Measurements from ENCODE around the gene HPCAL4.
A peak's percentile ranks its signal among the peaks of the same experiment; 100 is the strongest.

Gene HPCAL4

GRCh38 chr1:39700348-39700747 lies 9.1 kb upstream of the HPCAL4 start:
- DNase-seq, result no peak

- DNase-seq, result peak; percentile 16
Measured at GRCh38 chr1:39699419-39699818, 8.2 kb upstream of the HPCAL4 start.

GRCh38 chr1:39698568-39698967 lies 7.3 kb upstream of the HPCAL4 start:
- no peak for DNase-seq

DNA sequence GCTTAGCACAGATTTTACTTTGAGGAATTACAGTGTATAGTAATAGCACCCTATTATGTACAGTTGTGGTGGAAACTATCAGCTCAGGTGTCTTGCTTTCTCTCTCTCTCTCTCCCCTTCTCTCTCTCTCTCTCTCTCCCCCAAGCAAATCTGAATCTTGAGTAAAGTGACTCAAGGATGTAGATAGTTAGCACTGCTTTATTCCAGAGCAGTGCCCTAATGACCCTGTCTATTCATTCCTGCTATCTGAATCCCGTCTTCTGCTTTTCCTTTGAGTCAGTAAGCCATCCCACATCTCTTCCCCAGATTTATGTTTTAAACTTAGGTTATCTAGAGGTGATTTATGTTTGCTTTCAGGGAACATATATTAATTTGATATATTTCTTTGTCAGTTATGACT lies 5.2 kb upstream of the HPCAL4 start:
- no peak for DNase-seq

- no peak for DNase-seq
Measured at GRCh38 chr1:39695016-39695415, 3.8 kb upstream of the HPCAL4 start.

- peak; percentile 47 for DNase-seq
Measured at GRCh38 chr1:39694026-39694425, 2.8 kb upstream of the HPCAL4 start.

- DNase-seq, result peak; percentile 86
Measured at GRCh38 chr1:39692152-39693074, 1.2 kb upstream of the HPCAL4 start.

DNA sequence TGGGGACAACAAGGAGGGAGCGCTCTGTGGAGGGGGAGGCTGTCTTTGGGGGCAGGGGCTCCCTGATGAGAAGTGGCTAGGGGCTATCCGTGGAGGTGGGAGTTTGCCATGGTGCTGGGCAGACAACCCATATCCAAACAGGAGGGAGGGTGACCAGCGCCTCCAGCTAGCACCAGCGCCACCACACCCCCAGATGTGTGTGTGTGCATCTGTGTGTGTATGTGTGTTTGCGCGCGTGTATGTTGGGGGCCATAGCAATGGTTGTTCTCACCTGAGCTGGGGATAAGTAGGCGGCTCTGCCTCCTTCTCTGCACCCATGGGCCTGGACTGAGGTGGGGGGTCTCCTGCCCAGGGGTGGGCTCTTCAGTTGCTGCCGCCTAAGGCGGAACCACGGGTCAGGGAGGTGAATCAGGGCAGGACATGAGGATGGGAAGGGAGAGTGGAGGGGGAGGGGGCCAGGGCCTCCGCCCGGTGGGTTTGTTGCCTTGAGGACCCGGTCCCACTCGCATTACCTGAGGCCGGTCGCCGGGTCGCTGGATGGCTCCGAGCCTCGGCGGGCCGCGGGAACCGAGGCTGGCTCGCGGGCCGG lies 345 bp downstream of the HPCAL4 start:
- peak; percentile 61 for DNase-seq

DNA sequence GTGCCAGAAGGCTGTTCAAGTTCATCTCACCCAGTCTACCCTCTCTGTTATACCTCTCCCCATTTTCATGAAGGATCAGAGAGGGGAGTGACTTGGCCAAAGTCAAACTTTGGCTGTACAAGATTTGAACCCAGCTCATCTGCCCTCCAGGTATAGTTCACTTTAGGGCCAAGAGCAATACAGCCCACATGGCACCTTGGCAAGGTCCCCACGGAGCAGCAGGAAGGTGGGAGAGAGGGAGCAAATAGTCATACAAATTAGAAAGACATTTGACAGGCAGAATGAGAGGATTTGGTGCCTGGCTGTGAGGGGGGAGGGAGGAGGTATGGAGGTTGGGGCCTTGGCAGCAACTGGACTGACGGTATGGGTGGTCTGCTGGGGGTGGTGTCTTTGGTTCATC lies 1.0 kb downstream of the HPCAL4 start:
- DNase-seq, result no peak

DNA sequence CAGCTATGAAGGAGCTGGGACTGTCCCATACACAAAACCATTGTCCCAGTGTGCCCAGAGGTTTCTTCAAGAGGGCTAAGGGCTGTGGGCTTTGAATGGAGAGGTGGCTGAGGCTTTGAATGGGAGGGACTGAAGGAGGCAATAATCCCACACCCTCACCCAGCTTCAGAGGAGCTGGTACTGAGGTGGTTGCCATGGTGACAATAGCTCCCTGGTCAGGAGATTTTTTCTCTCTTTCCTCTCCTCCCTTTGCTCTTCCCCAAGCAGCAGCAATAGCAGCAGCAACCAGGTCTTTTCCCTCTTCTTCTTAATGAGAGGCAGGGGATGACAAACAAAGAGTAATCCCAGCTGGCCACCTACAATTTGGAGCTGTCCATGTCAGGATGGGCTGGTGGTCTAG lies 1.6 kb downstream of the HPCAL4 start:
- peak; percentile 34 for DNase-seq

GRCh38 chr1:39689214-39689613 lies 2.0 kb downstream of the HPCAL4 start:
- no peak for DNase-seq

DNA sequence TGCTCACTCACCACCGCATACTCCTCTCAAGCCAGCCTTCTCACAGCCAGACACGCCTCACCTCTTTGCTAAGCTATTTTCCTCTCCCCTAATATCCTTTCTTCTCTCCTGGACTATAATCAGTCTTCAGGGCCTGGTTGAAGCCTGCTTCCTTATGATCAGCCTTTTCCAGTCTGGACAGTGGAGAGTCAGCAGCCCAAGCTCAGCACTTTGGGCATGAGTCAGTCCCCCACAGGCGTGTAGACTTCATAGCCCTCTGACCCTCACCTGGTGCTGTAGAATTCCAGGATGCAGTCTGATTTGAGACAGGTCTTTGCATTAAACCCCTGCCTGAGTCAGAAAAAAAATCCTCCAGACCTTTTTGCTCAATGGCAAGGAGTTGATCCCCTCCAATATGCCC lies 2.5 kb downstream of the HPCAL4 start:
- DNase-seq, result no peak

- DNase-seq, result no peak
Measured at GRCh38 chr1:39687243-39687642, 4.0 kb downstream of the HPCAL4 start.

- DNase-seq, result no peak
Measured at GRCh38 chr1:39685071-39685470, 6.2 kb downstream of the HPCAL4 start.

DNA sequence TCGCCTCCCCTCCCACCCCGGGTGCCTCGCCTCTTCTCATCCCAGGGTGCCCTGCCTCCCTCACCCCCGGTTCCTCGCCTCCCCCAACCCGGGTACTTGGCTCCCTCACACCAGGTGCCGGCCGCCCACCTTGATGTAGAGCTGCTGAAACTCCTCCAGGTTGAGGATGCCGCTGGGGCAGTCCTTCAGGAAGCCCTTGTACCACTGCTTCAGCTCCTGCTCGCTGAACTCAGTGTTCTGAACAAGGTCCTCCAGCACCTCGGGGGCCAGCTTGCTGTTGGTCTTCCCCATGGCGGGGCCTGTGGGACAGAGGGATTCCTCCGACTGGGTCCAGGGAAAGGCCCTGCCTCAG lies 6.9 kb downstream of the HPCAL4 start:
- no peak for DNase-seq

DNA sequence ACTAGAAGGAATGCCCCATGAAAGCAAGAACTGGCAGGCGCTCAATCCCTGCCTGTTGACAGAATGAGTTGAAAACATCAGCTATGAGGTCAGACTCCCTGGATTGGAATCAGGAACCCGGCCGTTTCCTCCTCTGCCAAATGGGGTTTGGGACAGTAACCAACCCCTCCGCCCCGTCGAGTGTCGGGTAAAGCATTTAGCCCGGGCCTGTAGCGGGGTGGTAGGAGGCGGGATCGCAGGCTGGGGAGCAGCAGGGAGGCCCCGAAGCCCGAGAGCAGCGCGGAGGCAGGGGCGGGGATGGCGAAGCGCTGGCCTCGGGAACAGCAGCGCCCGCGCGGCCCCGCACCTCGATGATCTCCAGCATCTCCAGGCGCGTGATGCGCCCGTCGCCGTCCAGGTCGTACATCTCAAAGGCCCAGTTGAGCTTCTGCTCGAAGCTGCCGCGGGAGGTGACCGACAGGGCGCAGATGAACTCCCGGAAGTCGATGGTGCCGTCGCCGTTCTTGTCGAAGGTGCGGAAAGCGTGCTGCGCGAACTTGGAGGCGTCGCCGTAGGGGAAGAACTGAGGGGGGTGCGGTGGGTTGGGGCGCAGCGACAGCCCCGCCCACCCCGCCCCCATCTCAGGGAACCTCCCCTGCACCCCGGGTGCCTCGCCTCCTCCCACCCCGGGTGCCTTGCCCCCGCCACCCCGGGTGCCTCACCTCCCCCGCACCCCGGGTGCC lies 7.5 kb downstream of the HPCAL4 start:
- no peak for DNase-seq

DNA sequence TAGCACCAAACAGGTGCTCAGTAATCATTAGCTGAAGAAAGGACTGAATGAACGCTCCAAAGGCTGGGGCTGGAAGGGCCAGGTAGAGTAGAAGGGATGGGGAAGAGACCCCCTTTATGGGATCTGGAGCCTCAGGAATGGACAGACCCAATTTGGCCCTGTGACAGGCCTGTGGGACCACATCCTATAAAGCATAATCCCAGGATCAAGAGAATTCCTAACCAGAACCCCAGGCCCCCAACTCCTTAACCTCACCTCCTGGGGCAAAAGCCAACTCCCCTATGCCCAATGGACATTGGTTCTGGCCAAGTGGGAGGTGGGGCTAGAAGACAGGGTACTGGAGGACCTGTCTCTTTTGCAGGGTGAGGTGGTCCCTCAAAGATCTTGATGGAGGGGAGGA lies 9.2 kb downstream of the HPCAL4 start:
- DNase-seq, result no peak

DNA sequence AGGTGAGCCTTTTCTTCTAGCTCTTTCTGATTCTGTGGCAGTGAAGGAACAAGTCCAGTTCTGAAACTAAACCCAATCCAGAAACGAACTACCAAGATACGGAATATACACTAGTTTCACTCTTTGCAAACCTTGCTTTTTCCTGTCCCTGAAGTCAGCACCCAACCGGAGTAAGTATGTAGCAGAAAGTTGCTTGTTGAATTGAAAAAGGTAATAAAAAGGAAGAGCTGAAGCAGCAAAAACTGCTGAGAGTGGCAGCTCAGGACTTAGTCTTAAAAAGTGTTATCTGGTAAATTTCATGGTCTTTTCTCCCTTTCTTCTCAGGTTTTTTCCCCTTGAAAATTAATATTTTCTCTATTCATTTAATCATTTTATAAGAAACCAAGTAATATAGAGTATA lies 9.9 kb downstream of the HPCAL4 start:
- no peak for DNase-seq

- DNase-seq, result no peak
Measured at GRCh38 chr1:39680751-39681150, 10.5 kb downstream of the HPCAL4 start.

DNA sequence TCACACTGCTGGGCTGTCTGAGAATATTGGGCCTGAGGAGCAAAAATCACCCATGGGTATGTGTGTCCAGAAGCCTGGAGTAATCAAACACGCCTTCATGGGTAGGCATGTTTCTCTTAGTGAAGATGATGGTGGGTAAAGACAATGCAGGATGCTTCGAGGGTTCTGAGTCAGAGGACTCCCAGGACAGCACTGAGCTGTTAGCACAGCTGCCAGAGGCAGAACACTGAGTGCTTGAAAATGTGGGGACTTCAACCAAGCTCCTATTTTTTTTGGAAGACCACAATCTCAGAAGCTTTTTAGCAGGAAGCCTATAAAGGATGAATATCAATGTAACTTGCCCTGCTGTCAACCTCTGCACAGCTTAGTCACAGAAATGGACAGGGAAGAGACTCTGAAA lies 11.4 kb downstream of the HPCAL4 start:
- DNase-seq, result peak; percentile 26

DNA sequence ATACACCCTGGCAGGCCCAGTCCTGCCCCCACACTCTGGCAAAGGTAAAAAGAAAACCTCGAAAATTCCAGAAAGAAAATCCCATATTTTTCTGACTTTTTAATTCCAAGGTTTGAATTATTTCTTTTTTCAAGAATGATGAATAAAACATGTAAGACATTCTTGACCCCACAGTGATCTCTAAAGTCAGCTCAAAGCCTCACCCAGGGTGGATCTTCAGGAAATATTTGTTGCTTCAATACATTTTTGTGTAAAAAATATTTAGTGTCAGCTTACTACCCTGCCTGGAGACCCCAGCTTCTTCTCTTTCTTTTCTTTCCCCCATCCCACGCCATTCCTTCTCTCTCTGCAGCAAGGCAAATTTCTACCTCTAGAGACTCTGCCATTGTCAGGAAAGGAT lies 12.3 kb downstream of the HPCAL4 start:
- no peak for DNase-seq

GRCh38 chr1:39677645-39678044 lies 13.6 kb downstream of the HPCAL4 start:
- DNase-seq, result no peak

GRCh38 chr1:39676948-39677548 lies 14.2 kb downstream of the HPCAL4 start:
- DNase-seq, result no peak

- peak; percentile 17 for DNase-seq
Measured at GRCh38 chr1:39675220-39675619, 16.0 kb downstream of the HPCAL4 start.
